ENCODE results near the gene TMEM150B.
A peak's percentile ranks its signal among the peaks of the same experiment; 100 is the strongest.

The TMEM150B gene

DNA sequence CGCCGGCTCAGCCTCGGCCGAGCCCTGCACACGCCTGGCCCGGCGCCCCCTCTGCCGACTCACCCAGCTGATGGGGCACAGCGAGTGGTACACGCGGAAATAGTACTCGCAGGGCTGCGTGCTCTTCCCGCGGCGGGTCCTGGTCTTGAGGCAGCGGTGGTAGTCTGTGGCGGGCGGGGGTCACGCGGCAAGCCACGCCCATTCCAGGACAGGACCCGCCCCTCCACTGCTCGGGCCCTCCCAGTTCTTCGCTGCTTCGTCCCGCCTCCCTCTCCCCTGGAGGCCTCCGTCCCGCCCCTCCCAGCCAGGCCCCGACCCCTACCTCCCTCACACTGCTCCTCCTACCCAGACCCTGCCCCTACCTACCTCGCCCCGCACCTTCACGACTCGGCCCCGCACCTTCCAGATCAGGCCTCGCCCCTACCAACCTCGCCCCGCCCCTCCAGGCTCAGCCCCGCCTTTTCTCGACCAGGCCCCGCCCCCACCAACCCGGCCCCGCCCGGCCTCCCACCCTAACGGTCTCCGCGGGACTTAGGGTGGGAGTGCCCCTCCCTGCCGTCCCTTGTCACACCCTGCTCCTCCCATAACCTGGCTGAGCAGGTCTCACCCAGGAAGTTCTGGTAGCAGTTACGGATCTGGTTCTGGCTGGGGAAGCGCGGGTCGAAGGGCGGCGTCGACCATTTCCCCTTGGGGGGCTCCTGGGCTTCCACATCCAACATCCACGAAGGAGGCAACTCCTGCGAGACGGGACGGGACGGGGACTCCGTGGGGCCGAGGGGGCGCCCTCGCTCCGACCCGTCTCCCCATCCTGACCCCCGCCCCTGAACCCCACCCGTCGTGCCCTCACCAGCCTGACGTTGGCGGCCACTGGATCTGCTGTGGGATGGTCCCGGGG is 28.9 kb upstream of the TMEM150B start:
- Histone ChIP-seq H3K4me3 (ENCODE audit: low read length) (peak overlapping the region; percentile 64), H3K4me1 (ENCODE audit: insufficient read depth, low read length) (0 out of 2 replicates have a peak, but pooled peaks cover 11% of the 10 kb centered on the region), H3K9me3 (ENCODE audit: insufficient read depth, low read depth, low read length) (no peaks in the 10 kb centered on the region), H3K27me3 (ENCODE audit: insufficient read depth, low read length) (peaks cover 50% of the 10 kb centered on the region), H3K9ac (ENCODE audit: low read depth, low read length) (peak overlapping the region; percentile 1; the same call in 1 of the 2 replicates), H3K27ac (ENCODE audit: low read depth, low read length) (no peak overlapping the region), H3K36me3 (ENCODE audit: insufficient read depth, low read length) (no peaks in the 10 kb centered on the region)
- WGBS = 2% methylated on average over 72 of the region's 72 CpGs

DNA sequence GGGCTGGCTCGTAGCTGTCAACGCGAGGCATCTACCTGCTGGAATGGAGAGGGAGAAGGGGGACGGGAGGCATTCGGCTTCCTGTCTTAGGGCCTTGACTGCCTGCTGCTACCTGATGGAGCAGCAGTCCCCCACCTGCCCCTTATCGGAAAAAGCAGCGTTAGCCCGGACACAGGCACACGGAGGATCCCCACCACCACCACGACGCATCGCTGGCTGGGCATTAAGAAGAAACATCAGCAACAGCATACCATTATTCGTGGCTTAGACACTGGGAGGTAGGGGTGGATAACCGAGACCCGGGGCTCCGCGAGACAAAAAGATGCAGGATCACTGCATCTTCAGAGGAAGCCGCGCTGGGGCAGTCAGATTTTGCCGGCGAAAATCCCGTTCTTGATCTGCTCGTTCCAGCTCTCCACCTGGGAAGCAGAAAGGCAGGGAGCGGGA is 28.2 kb upstream of the TMEM150B start:
- H3K9me3 ChIP-seq (ENCODE audit: insufficient read depth, low read depth, low read length) = no peaks in the 10 kb centered on the region
- H3K36me3 ChIP-seq (ENCODE audit: insufficient read depth, low read length) = no peaks in the 10 kb centered on the region
- peaks cover 50% of the 10 kb centered on the region for H3K27me3 ChIP-seq (ENCODE audit: insufficient read depth, low read length)
- 10% methylated on average over 24 of the region's 24 CpGs for WGBS
- H3K4me1 ChIP-seq (ENCODE audit: insufficient read depth, low read length) = peaks cover 18% of the 10 kb centered on the region
- peak overlapping the region; percentile 1; the same call in 1 of the 2 replicates for H3K9ac ChIP-seq (ENCODE audit: low read depth, low read length)
- H3K4me3 ChIP-seq (ENCODE audit: low read length) = peak overlapping the region; percentile 64
- H3K27ac ChIP-seq (ENCODE audit: low read depth, low read length) = no peak overlapping the region

DNA sequence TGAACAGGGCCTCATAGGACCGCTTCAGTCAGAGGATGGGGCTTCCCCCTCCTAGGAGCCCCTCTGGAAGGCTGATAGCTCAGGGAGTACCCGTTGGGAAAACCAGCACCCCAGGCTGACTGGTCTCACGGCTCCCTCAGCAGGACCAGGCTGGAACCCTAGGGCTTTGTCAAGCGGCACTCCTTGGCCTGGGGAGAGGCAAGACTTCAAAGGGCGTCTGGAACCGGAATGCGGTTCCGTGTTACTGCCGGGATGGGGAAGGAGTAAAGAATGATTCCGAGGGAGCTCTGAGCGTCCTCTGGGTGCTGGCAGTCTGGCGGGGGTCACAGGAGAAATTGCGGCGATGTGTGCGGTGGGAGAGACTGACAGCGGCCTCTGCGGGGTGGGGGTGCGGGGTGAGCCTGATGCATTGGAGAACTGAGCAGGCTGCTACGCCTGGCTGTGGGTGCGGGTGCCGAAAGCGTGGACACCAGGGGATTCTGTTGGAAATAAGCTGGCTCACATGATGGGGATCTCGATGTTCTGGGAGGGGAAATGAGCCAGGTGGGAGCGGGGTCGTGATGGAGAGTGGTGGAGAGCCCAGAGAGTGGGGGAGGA is 27.5 kb upstream of the TMEM150B start:
- Histone ChIP-seq H3K4me3 (ENCODE audit: low read length) (0 out of 2 replicates have a peak overlapping the region, but pooled peaks have one; percentile 64), H3K4me1 (ENCODE audit: insufficient read depth, low read length) (peaks cover 25% of the 10 kb centered on the region), H3K27ac (ENCODE audit: low read depth, low read length) (no peak overlapping the region), H3K9me3 (ENCODE audit: insufficient read depth, low read depth, low read length) (no peaks in the 10 kb centered on the region), H3K27me3 (ENCODE audit: insufficient read depth, low read length) (peaks cover 50% of the 10 kb centered on the region), H3K36me3 (ENCODE audit: insufficient read depth, low read length) (no peaks in the 10 kb centered on the region), H3K9ac (ENCODE audit: low read depth, low read length) (no peak overlapping the region)
- whole genome bisulfite sequencing = 73% methylated on average over 25 of the region's 25 CpGs

DNA sequence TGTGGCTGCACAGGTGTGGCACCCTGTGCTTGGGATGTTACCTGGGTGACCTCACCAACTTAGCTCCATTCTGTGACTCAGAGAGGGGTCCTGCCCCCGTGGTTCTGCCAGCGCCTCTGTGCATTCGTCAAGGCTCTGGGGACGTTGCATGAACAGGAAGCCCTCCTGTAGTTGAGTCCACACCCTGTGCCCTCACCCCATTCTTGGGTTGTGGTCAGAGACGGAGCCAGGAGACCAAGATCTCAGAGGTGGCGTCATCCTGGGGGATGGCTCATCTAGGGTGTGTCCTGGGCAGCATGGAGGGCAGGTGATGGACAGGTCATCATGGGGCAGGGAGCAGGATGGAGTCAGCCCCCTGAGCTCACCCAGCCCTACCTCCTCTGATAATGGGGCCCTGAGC is 26.9 kb upstream of the TMEM150B start:
- no peak overlapping the region for H3K27ac ChIP-seq (ENCODE audit: low read depth, low read length)

DNA sequence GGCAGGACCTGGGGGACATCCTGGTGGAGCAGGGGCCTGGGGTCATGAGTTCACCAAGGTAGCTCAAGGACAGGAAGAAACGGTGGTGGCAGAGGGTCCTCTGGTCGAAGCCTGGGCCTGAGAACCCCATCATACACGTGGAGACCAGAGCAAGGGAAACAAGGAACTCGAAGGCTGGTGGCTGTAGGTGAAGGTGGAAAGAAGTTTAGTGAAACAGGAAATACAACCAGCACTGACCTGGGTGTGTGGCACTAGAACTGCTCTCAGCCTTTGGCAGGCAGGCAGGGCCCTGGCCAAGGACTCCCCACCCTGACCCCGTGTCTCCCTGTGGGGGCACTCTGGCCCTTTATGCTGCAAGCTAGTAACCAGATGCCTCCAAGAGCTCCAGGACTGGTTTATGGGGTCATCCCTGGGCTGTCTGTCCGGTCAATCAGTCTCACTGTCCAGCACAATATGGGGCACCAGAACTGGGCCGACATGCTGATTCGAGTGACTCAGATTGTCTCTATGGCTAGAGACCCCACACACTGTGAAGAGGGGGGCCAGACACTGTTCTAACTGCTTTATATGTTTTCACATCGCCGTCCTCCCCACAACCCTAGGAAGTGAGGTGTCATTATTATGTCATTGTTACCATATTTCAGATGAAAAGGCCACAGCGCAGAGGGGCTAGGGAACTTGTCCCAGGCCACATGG is 25.6 kb upstream of the TMEM150B start:
- WGBS = 93% methylated on average over 11 of the region's 11 CpGs
- no peaks in the 10 kb centered on the region for H3K9me3 ChIP-seq (ENCODE audit: insufficient read depth, low read depth, low read length)
- H3K27me3 ChIP-seq (ENCODE audit: insufficient read depth, low read length) = peaks cover 38% of the 10 kb centered on the region
- no peak overlapping the region for H3K27ac ChIP-seq (ENCODE audit: low read depth, low read length)
- no peaks in the 10 kb centered on the region for H3K36me3 ChIP-seq (ENCODE audit: insufficient read depth, low read length)
- H3K4me1 ChIP-seq (ENCODE audit: insufficient read depth, low read length) = peaks cover 25% of the 10 kb centered on the region
- H3K4me3 ChIP-seq (ENCODE audit: low read length) = no peak overlapping the region
- H3K9ac ChIP-seq (ENCODE audit: low read depth, low read length) = no peak overlapping the region

More for the DNA sequence above, 26.9 kb upstream of the TMEM150B start:
- Histone ChIP-seq H3K36me3 (ENCODE audit: insufficient read depth, low read length) (no peaks in the 10 kb centered on the region), H3K4me3 (ENCODE audit: low read length) (no peak overlapping the region), H3K9ac (ENCODE audit: low read depth, low read length) (no peak overlapping the region), H3K4me1 (ENCODE audit: insufficient read depth, low read length) (peaks cover 25% of the 10 kb centered on the region), H3K27me3 (ENCODE audit: insufficient read depth, low read length) (peaks cover 46% of the 10 kb centered on the region), H3K9me3 (ENCODE audit: insufficient read depth, low read depth, low read length) (no peaks in the 10 kb centered on the region)
- 89% methylated on average over 6 of the region's 6 CpGs for WGBS

DNA sequence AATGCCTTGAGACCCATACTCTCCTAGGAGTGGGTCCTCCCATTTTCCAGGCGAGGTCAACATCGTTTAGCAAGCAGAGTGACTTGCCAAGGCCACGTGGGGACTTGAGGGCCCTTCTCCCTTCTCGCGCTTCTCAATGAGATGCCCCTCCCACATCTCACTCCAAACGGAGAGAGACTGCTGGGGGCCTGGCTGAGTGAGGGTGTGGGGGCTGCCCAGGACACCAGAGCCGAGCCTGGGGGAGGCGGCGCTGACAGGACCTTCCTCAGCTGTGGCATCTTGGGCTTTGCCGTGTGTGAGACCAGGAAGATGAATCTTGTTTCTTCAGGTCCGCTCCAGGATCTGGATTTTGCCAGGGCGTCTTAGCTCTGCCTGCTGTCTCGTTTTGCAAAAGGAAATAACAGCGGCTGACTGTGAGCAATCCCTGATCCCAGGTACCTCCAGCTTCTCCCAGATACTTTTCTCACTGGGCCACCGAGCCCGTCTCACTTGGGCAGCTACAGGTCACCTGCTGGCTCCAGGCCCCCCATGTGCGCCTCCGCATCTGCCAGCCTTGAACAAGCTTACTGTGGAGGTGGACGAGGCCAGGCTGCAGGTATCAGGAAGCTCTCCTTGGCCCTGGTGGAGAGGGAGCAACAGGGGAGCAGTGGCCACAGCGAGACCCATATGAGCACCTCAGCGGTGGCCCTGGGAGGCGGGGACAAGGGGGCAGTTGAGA is 23.3 kb upstream of the TMEM150B start:
- peaks cover 25% of the 10 kb centered on the region for H3K4me1 ChIP-seq (ENCODE audit: insufficient read depth, low read length)
- peak overlapping the region; percentile 38; the same call in 1 of the 2 replicates for H3K9ac ChIP-seq (ENCODE audit: low read depth, low read length)
- WGBS = 19% methylated on average over 21 of the region's 22 CpGs
- H3K9me3 ChIP-seq (ENCODE audit: insufficient read depth, low read depth, low read length) = no peaks in the 10 kb centered on the region
- peaks cover 22% of the 10 kb centered on the region for H3K27me3 ChIP-seq (ENCODE audit: insufficient read depth, low read length)
- peak overlapping the region; percentile 28 for H3K4me3 ChIP-seq (ENCODE audit: low read length)
- H3K27ac ChIP-seq (ENCODE audit: low read depth, low read length) = peak overlapping the region; percentile 95; the same call in 1 of the 2 replicates
- peaks cover 4% of the 10 kb centered on the region for H3K36me3 ChIP-seq (ENCODE audit: insufficient read depth, low read length)

DNA sequence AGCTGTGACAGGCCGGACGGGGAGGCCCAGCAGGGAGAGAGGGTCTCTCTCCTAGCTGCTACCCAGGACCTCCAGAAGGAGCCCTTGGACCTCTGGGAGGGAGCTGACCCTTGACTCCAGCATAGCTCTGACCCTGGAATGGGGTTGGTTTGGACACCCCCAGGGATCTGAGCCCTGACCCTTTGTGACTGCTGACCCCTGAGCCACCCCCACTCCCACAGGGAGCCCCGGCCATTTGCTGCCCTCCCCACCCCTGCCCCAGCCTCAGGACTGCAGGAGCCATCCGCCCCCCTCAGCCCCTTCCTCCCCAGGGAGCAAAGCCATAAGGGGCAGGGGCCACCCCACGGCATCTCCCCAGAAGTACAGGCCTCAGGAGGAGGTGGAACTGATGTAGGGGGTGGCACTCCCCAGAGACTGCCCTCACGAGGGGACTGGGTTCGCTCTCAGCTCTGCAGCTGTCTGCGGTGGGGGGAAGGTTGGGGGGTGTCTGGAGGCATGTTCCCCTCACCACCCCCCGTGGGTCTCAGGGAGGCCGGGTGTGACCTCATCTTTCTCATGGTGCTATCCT is 22.4 kb upstream of the TMEM150B start:
- Histone ChIP-seq H3K4me1 (ENCODE audit: insufficient read depth, low read length) (peaks cover 21% of the 10 kb centered on the region), H3K27me3 (ENCODE audit: insufficient read depth, low read length) (peaks cover 13% of the 10 kb centered on the region), H3K4me3 (ENCODE audit: low read length) (no peak overlapping the region), H3K36me3 (ENCODE audit: insufficient read depth, low read length) (peaks cover 14% of the 10 kb centered on the region), H3K9ac (ENCODE audit: low read depth, low read length) (no peak overlapping the region; the same call in 1 of the 2 replicates), H3K27ac (ENCODE audit: low read depth, low read length) (peak overlapping the region; percentile 95; the same call in 1 of the 2 replicates), H3K9me3 (ENCODE audit: insufficient read depth, low read depth, low read length) (no peaks in the 10 kb centered on the region)
- 83% methylated on average over 5 of the region's 10 CpGs for WGBS

DNA sequence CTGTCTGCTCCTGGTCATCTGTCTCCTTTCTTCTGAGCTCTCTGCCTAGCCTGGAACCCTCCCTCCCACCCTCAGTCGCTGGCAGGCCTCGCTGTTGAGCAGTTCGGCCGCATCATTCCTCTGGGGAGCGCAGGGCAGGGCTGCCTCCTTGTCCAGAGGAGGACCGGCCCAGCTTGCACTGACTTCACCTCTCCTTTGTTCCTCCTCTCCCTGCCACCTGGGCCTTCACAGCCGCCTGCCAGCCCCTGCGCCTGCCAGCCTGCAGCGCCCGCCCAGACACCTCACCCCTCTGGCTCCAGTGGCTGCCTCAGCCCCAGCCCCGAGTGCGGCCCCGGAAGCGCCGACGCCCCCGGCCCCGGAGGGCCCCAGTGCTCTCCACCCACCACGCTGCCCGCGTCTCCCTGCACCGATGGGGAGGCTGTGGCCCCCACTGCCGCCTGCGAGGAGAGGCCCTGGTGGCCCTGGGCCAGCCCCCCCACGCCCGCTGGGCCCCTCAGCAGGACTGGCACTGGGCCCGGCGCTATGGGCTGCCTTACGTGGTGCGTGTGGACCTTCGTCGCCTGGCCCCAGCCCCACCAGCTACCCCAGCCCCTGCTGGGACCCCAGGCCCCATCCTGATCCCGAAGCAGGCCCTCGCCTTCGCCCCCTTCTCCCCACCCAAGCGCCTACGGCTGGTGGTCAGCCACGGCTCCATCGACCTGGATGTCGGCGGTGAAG is 21.7 kb upstream of the TMEM150B start:
- H3K9me3 ChIP-seq (ENCODE audit: insufficient read depth, low read depth, low read length) = no peaks in the 10 kb centered on the region
- H3K27me3 ChIP-seq (ENCODE audit: insufficient read depth, low read length) = peaks cover 6% of the 10 kb centered on the region; the same call in 1 of the 2 replicates
- peaks cover 22% of the 10 kb centered on the region for H3K4me1 ChIP-seq (ENCODE audit: insufficient read depth, low read length)
- 92% methylated on average over 41 of the region's 41 CpGs for WGBS
- H3K9ac ChIP-seq (ENCODE audit: low read depth, low read length) = no peak overlapping the region
- peak overlapping the region; percentile 95; the same call in 1 of the 2 replicates for H3K27ac ChIP-seq (ENCODE audit: low read depth, low read length)
- H3K36me3 ChIP-seq (ENCODE audit: insufficient read depth, low read length) = peaks cover 20% of the 10 kb centered on the region
- no peak overlapping the region for H3K4me3 ChIP-seq (ENCODE audit: low read length)

DNA sequence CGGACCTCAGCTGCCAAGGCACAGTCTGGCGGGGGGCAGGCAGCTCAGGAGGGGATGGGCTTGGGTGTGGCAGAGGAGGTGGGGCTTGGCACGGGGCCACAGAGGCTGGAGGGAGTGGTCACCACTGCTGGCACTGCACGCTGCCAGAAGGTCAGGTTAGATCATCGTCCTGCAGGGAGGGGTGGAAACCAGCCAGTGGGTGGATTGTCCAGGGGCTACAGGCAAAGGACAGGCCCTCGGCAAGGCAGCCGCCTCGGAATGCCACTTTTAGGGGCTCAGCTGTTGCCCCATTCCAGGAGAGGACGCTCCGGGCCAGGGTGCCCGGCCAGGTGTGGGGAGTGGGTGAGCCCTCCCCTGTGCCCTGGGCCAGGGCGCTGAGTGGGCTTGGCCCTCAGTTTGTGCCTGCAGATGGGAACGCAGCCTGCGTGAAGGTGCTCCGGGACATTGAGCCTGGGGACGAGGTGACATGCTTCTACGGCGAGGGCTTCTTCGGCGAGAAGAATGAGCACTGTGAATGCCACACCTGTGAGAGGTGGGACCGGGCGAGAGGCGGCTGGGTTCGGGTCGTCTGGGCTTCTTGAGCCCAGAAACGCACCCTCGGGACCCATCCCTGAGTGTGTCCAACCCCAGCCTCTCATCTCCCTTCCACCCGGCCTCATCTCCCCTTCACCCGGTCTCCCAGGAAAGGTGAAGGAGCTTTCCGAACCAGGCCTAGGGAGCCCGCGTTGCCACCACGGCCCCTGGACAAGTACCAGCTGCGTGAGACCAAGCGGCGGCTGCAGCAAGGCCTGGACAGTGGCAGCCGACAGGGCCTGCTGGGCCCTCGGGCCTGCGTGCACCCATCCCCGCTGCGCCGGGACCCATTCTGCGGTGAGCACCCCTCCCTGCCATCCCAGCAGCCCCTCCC is 20.9 kb upstream of the TMEM150B start:
- 0 out of 2 replicates have a peak overlapping the region, but pooled peaks have one; percentile 18 for H3K27ac ChIP-seq (ENCODE audit: low read depth, low read length)
- peaks cover 28% of the 10 kb centered on the region for H3K4me1 ChIP-seq (ENCODE audit: insufficient read depth, low read length)
- H3K4me3 ChIP-seq (ENCODE audit: low read length) = no peak overlapping the region
- no peaks in the 10 kb centered on the region for H3K9me3 ChIP-seq (ENCODE audit: insufficient read depth, low read depth, low read length)
- peaks cover 21% of the 10 kb centered on the region for H3K36me3 ChIP-seq (ENCODE audit: insufficient read depth, low read length)
- WGBS = 93% methylated on average over 43 of the region's 43 CpGs
- no peak overlapping the region for H3K9ac ChIP-seq (ENCODE audit: low read depth, low read length)
- H3K27me3 ChIP-seq (ENCODE audit: insufficient read depth, low read length) = 0 out of 2 replicates have a peak, but pooled peaks cover under 1% of the 10 kb centered on the region
